CD4-positive, alpha-beta T cell treated with Interleukin-21 for 1 hour (primary cell): ENCODE measurements around the gene CTPS2.

Experiments
- DNase-seq: peaks from one replicate; pipeline ENCODE4 v3.0.0-alpha.2; 2020

CTPS2 gene

GRCh38 chrX:16711893-16712547 is 449 bp downstream of the CTPS2 start:
- DNase-seq: no peak

- no peak for DNase-seq
These were observed 1.2 kb downstream of the CTPS2 start for GRCh38 chrX:16711219-16711811.

- DNase-seq: no peak
These were observed 4.5 kb downstream of the CTPS2 start for GRCh38 chrX:16708016-16708415.

GRCh38 chrX:16705370-16705769 is 7.1 kb downstream of the CTPS2 start:
- DNase-seq: no peak

- DNase-seq: no peak
These were observed 9.5 kb downstream of the CTPS2 start for GRCh38 chrX:16702700-16703599.

GRCh38 chrX:16700734-16701133 is 11.7 kb downstream of the CTPS2 start:
- DNase-seq: no peak

GRCh38 chrX:16699389-16699788 is 13.1 kb downstream of the CTPS2 start:
- no peak for DNase-seq

- no peak for DNase-seq
These were observed 15.5 kb downstream of the CTPS2 start for GRCh38 chrX:16696956-16697355.

- DNase-seq: peak; percentile 56
These were observed 17.3 kb downstream of the CTPS2 start for GRCh38 chrX:16695079-16695676.

GRCh38 chrX:16687514-16687913 is 25.0 kb downstream of the CTPS2 start:
- DNase-seq: no peak

GRCh38 chrX:16683007-16683664 is 29.3 kb downstream of the CTPS2 start:
- DNase-seq: no peak

GRCh38 chrX:16678689-16679088 is 33.8 kb downstream of the CTPS2 start:
- no peak for DNase-seq

- peak; percentile 32 for DNase-seq
These were observed 41.5 kb downstream of the CTPS2 start for GRCh38 chrX:16671005-16671404.

GRCh38 chrX:16666541-16666940 is 45.9 kb downstream of the CTPS2 start:
- no peak for DNase-seq

- no peak for DNase-seq
These were observed 47.4 kb downstream of the CTPS2 start for GRCh38 chrX:16665089-16665488.

GRCh38 chrX:16664626-16665025 is 47.8 kb downstream of the CTPS2 start:
- DNase-seq: no peak

GRCh38 chrX:16664074-16664473 is 48.4 kb downstream of the CTPS2 start:
- DNase-seq: no peak

- no peak for DNase-seq
These were observed 50.1 kb downstream of the CTPS2 start for GRCh38 chrX:16662402-16662801.

GRCh38 chrX:16661495-16661894 is 51.0 kb downstream of the CTPS2 start:
- DNase-seq: no peak

GRCh38 chrX:16659321-16659720 is 53.1 kb downstream of the CTPS2 start:
- no peak for DNase-seq

- no peak for DNase-seq
These were observed 54.2 kb downstream of the CTPS2 start for GRCh38 chrX:16658284-16658683.

GRCh38 chrX:16654093-16654492 is 58.4 kb downstream of the CTPS2 start:
- DNase-seq: no peak

- no peak for DNase-seq
These were observed 59.0 kb downstream of the CTPS2 start for GRCh38 chrX:16653424-16653823.
